GM19395 (cell line): Measurements from ENCODE around the gene METAP1.
"Not testable (repeated sequence)": the region's sequence is repeated elsewhere in the genome, so short reads cannot be mapped to it uniquely, and the experiment has no call there.

Source experiments
- ATAC-seq: cut with Tn5 transposase; IDR thresholded peaks from one replicate; pipeline ENCODE4 v1.9.1; 2021; ENCODE audit warnings: mild to moderate bottlenecking, moderate library complexity; ENCODE audit not compliant: unreplicated experiment

The METAP1 gene

DNA sequence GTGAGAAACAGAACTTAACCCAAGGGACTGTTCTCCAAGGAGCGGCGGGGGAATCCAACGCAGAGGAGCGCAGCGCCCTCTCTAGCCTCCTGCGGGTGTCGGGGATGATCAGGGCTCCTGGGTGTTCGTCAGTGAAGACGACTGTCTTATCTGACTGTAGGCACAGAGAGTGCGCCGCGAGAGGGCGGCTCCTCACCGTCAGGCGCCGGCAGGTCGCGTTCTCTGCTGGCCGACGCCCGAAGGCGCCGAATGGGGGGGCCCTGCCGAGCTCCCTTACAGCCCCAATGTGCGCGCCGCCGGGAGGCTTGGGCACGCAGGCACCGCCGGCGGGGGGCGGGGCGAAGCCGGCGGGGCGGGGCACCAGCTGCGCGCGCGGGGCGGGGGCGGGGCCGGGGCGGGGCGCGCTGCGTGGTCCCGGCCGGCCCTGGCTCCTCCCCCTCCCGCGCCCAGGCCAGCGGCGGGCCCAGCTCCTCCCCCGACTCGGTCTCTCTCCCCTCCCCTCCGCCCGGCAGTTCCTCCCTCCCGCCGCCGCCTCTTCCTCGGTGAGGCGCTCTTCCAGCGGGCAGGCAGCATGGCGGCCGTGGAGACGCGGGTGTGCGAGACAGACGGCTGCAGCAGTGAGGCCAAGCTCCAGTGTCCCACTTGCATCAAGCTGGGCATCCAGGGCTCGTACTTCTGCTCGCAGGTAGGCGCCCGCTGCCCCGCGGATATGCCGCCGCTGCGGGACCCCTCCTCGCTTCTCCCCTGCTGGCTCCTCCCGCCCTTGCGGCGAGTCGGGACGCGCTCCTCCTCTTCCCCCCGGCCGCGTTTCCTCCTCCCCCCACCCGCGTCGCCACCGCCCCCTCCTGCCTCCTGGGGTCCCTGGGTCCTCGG, at the start of gene METAP1:
TSS of gene METAP1 (plus strand) at position 539 of the 873 bp plus-strand sequence. CDS start at position 572, 33 bp downstream.
- ATAC-seq, result peak; percentile 88

DNA sequence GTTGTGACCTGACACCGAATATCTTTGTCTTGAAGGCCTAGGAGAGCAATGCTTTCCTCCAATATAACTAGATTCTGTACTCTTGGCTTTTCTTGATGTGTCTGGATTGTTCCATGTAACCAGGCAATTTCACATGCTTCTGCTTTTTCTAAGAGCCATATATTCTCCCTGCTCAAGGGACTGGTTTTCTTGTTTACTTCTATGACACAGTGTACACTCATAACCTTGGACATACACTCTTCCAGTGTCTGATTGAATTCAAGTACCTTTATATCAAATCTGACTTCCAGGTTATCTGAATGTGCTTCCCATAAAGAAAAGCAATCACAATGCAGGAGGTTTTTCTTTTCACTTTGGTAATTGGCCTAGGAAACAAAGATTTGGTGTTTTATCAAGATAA, 49.2 kb upstream of the METAP1 start:
- ATAC-seq, result no peak

DNA sequence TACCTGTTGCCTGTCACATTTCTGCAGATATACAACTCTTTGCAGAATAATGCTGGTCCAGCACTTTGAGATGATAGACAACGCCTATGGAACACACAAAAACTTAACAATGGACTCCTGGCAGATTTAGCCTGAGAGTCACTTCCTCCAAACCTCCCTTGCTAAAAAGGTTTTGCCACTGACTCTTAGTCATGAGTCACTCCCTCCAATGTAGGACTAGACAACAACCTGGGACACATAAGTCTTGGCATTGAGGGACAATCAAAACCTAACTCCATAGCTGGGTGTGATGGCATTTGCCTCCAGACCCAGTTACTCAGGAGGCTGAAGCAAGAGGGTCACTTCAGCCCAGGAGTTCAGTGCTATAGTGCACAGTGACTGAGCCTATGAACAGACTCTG, 44.6 kb upstream of the METAP1 start:
- ATAC-seq, result no peak

DNA sequence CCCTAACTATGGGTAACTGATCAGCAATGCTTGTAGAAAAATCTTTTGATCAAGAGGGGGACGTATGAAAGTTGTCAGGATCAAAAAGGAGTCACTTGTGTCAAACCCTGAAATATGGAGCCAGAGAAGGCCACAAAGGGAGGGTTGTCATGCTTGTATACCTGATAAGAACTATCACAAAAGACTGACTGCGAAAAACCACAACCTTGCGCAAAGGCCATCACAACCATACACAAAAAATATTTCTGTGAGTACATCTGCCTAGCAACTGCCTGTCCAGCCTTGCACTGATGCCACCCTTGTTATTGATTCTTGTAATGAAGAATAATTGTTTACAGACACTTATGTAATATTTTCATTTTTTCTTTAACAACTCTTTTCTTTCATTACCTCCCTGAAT, 43.8 kb upstream of the METAP1 start:
- no peak for ATAC-seq

DNA sequence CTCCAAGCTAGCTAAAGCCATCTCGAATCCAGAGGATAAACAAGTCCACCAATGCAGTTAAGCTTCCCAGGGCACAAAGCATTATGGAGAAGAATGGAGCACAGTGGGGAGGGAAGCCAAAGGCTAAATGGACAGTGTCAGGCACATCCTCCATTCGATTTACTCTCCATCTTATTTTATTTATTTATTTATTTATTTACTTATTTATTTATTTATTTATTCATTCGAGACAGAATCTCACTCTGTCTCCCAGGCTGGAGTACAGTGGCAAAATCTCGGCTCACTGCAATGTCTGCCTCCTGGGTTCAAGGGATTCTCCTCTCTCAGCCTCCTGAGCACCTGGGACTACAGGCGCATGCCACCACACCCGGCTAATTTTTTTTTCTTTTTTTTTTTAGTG, 40.3 kb upstream of the METAP1 start:
- ATAC-seq, result no peak

DNA sequence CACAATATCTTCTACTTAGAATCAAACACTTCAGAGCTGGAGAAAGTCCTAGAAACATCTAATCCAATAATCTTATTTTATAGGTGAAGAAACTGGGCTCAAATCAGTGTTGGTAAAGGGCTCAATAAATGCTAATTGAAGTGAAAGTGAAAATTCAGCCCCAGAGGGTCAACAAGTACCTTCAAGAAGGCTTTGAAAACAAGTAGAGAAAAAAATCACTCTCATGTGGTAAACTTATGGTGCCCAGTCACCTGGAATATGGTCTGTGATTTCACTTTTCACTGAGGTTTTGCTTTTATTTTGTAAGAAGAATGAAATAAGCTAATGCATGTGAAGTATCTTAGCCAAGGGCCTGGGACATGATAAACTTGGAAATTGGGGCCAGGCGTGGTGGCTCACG, 37.5 kb upstream of the METAP1 start:
- no peak for ATAC-seq

DNA sequence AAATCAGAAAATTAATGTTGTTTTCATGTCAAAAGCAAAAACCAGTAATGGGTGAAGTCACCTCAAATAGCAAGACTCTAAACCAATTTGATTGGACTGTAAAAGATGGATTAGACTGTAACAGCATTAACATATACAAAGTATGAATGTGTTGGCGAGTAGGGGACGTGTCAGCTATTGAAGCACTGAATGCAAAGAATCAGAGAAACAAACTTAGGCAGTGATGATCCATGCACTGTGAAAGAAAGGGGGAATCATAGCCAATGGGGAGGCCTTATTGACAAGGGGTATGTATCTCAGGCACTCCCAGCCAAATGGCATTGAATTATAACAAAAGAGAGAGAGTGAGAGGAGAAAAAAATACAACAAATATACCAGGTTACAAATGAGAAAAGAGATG, 36.1 kb upstream of the METAP1 start:
- ATAC-seq, result no peak

DNA sequence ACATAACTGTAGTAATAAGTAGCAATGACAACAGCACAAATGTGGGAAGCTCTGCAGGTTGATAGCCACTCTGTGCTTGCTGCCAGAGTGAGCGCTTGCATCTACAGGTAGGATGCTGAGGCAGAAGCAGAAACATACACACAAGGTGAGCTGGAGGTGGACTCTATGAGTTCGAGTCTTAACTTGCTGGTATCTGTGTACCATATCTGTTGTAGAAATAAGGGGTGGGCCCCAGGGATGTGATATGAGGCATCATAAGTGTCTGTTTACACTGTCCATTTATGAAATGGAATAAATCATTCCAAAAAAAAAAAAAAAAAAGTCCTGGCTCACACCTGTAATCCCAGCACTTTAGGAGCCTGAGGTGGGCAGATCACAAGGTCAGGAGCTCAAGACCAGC, 33.8 kb upstream of the METAP1 start:
- no peak for ATAC-seq

DNA sequence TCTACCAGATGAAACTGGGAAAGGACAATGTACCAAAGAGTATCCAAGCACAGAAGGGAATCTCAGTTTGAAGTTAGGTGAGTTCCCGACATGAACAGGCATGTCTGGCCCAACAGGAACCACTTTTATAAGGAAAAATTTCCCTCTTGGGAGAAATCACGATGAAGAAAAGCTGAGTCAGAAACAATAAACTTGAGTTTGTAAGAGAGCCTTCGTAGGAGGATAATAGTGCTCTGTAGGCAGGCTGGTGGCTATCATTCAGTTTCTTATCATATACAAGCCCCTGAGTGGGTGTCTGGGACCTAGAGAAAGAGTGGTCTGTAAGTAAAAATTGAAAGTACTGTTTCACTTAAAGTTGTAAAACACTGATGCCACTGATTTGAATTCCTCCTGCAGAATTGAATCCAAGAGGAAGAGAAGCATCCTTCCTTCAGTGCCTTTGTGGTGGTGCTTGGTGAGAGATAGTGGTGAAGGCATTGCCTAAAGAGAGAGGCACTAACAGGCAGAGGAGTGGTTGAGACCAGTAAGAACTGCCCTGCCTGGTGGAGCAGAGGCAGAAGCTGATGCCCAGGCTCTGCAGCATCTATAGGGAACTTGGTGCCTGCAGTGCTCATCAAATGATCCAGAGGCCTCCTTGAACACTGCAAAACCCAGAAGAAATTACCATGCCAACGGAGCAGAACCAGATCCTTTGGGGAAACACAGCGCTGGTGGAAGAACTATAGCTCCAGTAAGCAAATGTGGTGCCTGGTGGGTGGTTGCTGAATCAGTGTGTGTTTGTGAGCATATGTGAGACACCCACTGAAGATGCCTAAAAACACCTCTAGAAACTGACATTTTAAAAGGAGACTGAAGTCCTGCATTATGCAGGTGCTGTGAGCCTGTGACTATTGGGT, 31.7 kb upstream of the METAP1 start:
- ATAC-seq, result no peak

DNA sequence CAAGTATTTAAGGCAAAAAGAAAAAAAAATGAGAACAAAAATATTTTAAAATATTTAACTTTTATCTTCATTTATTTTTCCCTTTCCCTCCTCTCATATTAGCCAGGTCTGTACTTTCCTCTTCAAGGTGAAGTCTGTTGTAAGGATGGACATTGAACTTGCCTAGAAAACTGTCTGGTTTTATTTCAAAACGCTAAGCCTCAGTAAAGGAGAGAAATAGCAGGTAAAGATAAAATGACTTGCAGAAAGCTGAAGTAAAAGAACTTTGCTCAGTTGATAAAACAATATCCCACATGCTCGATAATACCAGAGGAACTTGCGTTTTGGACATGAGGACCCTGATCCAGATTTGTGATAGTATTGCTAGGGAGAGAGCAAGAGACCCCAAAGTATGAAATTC, 28.6 kb upstream of the METAP1 start:
- no peak for ATAC-seq

DNA sequence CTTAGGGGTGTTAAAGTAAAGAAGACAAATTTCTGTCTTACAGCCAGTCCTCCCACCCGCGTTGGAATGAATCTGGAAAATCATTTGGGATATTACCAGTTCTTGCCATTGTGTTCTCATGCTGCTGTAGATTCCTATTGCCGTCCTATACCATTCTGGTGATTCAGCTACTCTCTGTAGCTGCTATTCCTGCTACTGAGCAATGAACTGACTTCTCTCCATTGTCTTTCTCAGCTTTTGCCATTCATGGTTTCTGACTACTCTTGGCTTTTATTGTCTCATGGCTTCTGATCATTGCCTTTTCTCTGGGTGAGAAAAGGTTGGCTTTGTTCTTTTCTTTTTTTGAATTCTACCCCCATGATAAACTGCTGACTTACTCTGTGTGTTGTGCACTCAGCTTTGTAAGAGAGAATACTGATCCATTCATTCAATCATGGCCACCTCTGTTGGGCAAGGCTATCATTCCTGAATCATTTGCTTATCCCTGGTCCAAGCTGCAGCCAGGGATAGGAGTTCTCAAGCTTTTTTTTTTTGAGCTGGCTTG, 27.7 kb upstream of the METAP1 start:
- no peak for ATAC-seq

DNA sequence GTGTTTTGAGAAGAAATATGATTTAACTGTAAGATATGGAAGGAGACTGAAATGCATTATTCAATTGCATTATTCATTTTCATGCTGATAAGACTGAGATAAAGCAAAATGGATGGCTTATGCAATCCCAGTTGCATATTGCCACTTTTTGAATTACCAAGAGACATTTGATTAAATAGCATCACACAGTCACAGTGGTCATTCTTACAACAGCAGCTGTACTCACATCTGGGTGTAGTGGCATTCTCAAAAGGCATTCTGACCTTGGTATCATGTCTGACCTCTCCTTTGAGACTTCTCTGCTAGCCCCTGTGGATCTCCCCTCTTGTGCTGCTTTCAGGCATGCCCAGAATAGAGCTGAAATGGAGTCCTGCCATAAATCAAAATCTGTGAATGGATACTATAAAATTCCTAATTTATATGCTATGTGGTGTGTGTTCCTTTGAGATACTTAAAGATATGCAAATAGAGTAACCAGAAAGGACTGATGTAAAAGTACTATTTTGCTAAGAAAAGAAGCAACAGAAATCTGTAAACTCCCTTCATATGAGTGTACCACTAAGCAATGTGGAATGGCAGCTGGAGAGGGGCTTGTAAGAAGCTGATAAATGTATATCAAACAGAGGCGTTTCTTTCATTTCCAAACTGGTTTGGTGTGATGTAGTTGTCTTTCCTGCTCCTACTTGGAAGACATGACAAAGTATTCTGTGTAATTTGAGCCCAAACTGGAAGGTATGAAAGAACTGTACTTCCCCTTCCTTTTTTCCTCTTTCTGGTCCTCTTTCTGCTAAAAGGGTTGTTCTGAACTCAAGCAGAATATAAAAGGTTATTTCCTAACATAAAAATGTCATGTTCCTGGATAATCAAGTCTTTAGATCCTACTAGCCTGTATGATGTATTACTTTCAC, 25.4 kb upstream of the METAP1 start:
- ATAC-seq, result no peak

DNA sequence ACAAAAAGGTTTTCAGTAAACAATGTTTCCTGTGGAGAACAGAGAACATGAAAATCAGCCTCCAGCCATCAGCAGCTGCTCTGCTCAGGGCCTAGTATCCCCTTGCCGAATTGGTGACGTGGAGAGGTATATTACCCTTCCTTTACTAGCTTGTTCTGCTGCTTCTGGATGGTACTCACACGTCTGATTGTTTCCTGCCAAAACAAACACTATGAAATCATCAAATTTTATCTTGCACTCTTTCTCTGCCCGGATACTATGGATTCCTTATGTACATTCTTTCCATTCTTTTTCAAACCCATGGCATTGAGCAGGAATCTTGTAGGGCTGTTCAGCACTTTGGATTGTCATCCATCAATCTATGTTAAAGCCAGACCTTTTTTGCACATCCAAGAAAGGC, 18.8 kb upstream of the METAP1 start:
- ATAC-seq, result no peak

DNA sequence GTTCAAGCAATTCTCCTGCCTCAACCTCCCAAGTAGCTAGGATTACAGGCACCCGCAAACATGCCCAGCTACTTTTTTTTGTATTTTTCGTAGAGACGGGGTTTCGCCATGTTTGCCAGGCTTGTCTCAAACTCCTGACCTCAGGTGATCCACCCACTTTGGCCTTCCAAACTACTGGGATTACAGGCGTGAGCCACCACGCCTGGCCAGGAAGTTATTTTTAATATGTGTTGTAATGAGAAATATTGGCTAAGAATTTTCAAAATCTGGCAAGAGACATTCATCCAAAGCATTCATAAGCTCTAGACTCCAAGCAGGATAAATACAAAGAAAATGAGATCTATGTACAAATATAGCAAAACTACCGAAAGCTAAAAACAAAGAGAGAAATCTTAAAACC, 18.0 kb upstream of the METAP1 start:
- no peak for ATAC-seq

DNA sequence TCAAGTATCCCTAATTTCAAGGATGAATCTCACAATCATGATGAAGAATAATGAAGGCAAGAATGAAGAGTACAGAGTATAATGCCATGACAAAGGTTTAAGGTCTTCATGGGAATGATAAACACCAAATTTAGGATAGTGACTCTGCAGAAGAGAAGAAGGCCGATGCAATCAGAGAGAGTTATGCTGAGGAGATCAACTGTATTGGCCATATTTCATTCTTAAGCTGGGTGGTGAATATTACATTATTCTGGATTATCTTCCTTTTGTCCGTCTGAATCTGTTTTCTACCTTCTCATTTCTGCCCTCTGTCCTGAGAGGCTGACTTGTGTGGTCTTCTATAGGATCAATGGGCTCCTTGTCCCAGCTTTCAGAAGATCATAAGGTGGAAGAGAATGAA, 7.8 kb upstream of the METAP1 start:
- no peak for ATAC-seq

DNA sequence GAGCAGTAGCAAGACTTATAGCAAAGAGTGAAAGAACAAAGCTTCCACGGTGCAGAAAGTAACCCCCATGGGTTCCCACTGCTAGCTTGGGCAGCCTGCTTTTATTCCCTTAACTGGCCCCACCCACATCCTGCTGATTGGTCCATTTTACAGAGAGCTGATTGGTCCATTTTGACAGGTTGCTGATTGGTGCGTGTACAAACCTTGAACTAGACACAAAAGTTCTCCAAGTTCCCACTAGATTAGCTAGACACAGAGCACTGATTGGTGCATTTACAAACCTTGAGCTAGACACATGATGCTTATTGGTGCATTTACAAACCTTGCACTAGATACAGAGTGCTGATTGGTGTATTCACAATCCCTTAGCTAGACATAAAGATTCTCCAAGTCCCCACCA, 2.7 kb upstream of the METAP1 start:
- ATAC-seq, result not testable (repeated sequence)

DNA sequence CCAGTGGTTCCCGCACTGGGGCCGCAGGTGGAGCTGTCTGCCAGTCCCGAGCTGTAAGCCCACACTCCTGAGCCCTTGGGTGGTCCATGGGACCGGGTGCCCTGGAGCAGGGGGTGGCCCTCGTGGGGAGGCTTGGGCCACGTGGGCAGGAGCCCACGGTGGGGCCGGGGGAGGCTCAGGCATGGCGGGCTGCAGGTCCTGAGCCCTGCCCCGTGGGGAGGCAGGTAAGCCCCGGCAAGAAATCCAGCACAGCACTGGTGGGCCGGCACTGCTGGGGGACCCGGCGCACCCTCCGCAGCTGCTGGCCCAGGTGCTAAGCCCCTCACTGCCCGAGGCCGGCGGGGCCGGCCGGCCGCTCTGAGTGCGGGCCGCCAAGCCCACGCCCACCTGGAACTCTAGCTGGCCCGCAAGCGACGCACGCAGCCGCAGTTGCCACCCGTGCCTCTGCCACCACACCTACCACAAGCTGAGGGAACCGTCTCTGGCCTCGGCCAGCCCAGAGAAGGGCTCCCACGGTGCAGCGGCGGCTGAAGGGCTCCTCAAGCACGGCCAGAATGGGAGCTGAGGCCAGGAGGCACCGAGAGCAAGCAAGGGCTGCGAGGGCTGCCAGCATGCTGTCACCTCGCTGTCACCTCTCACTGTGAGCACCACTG, 2.0 kb upstream of the METAP1 start:
- ATAC-seq, result no peak

DNA sequence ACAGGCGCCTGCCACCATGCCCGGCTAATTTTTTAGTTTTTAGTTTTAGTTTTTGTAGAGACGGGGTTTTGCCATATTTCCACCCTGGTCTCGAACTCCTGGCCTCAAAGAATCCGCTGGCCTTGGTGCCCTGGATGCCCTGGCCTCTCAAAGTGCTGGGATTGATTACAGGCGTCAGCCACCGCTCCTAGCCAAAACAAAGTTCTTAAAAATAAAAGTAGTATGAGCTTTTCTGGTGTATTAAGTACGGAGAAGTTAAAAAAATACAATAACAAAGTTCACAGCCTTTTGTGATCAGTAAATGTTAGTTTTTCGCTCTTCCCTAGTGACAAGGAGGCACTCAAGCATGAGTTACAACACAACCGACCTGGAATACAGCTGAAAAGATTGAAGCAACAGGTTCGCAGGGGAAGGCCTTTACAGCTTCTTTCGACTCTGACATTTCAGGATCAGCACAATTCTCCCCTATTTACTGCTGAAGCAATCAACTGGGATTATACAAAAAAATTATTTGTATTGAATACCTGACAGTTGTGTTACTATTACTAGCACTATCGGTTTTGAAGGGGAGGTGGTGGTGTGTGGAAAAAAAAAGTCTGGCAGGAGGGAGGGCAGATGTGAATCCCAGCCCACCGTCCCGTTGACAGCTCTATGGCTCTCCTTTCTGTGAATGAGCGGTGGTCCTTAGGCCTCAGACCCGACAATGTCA, 893 bp upstream of the METAP1 start:
- no peak for ATAC-seq

DNA sequence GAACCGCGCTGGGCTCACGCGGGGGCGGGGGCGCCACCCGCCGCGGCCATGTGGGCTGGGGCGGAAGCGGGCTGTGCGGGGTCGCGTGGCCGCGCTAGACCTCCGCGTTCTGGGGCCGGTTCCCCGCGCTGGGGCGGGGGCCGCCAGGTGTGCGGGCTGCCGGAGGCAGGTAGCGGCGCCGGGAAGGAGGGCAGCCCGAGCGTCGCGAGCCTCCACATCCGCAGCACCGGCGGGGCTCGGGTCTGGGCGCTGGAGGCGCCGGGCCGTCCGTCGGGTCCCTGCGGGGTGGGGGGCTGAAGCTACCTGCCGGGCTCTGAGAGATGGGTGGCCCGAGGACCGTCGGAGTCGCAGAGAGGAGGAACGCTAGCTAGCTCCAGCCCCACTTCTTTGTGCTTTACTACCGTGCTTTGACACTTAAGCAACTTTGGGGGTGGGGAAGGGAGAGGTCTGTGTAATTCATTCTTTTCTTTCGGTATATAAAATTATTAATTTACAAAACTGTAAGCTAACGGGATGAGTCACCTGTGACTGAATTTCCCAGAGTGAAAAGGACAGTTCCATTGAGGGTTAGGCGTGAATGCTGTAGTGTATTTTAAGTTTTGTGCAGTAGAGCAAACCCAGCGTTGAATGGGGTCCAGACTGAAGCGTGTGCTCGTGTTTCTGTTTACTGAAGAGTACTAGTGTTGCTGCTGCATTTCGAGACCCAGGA, 689 bp downstream of the METAP1 start:
- ATAC-seq, result no peak
